HepG2 (cell line): ENCODE measurements around the gene FAM120AOS. TPM values are rescaled to one million over a fixed set of nuclear protein-coding genes. Genes with fewer than 3 reads are reported as not detected.

Experiments
- ATAC-seq: fragments of 200-7000 bp; cut with Tn5 transposase; 3 replicates; pipeline ENCODE4 v1.9.1; 2020; ENCODE audit warnings: mild to moderate bottlenecking, moderate library complexity
- BruUV-seq: library from RNA; stranded (reverse); fragments of 400-500 nt; replicated peaks from 2 replicates; lab custom pipeline; 2021; lab: Mats Ljungman, UMichigan
- CTCF ChIA-PET: fragments of 300-600 bp; formaldehyde crosslinking; extraction: SDS; loops from one replicate; lab custom pipeline; 2021; ENCODE audit warnings: low total read pairs, inconsistent platforms, low intra/inter-chr PET ratio; lab: Yijun Ruan, JAX
- POLR2A ChIA-PET: fragments of 350-600 bp; sonication (Branson Sonifier 250); formaldehyde crosslinking; loops from one replicate; lab custom pipeline; 2020; ENCODE audit warnings: antibody characterized with exemption, inconsistent platforms; lab: Yijun Ruan, JAX
- DNase-seq: peaks from one replicate; pipeline ENCODE4 v3.0.0-alpha.2; 2015; ENCODE audit warnings: low spot score
- FAIRE-seq: peaks from 3 replicates; lab custom pipeline; 2011; peaks lifted over from hg19 to GRCh38; lab: Jason Lieb, UNC
- H2AFZ ChIP-seq: one replicate; pipeline ENCODE4 v1.6.1; 2011; ENCODE audit warnings: low read length, inconsistent platforms
- H3K27ac ChIP-seq: fragments of 300-600 bp; 3 replicates; pipeline ENCODE4 v1.8.0; 2011; ENCODE audit warnings: mixed run types, mild to moderate bottlenecking, mixed read lengths, low read length, inconsistent platforms; ENCODE audit not compliant: insufficient read depth; ENCODE audit errors: extremely low read length
- H3K27me3 ChIP-seq, 2 experiments: fragments of 200-600 bp in 1 of 2; 2 replicates in 1 of 2; 3 replicates in 1 of 2; pipeline versions ENCODE4 v1.6.0 to v1.8.0; 2011; ENCODE audit warnings: low read length in 2 of 2, mild to moderate bottlenecking in 2 of 2, moderate library complexity in 2 of 2, inconsistent platforms in 1 of 2; ENCODE audit not compliant: insufficient read depth in 2 of 2, control insufficient read depth in 1 of 2
- H3K36me3 ChIP-seq, 2 experiments: fragments of 200-600 bp in 1 of 2; replicated peaks in 1 of 2; 2 replicates in 1 of 2; 3 replicates in 1 of 2; pipeline versions ENCODE4 v1.5.1 to v1.8.0; 2011; ENCODE audit warnings: low read length in 2 of 2, inconsistent platforms in 1 of 2; ENCODE audit not compliant: insufficient read depth in 2 of 2, control insufficient read depth in 1 of 2
- H3K4me1 ChIP-seq: 2 replicates; pipeline ENCODE4 v1.5.1; 2012; ENCODE audit warnings: low read length, inconsistent platforms; ENCODE audit not compliant: insufficient read depth
- H3K4me2 ChIP-seq: 2 replicates; pipeline ENCODE4 v1.6.0; 2011; ENCODE audit warnings: low read depth, low read length, inconsistent platforms
- H3K4me3 ChIP-seq, 3 experiments: fragments of 200-600 bp in 1 of 3; sonication (generic), shearing (Covaris generic) in 1 of 3; replicated peaks in 1 of 3; 2 replicates each; pipeline ENCODE4 v1.5.1; 2011 to 2016; ENCODE audit warnings: low read length in 3 of 3, inconsistent platforms in 2 of 3, low read depth in 2 of 3, mild to moderate bottlenecking in 2 of 3, control low read depth in 1 of 3, mixed read lengths in 1 of 3; ENCODE audit not compliant: insufficient read depth in 1 of 3
- H3K79me2 ChIP-seq: one replicate; pipeline ENCODE4 v1.6.1; 2011; ENCODE audit warnings: low read length, inconsistent platforms; ENCODE audit not compliant: insufficient read depth
- H3K9ac ChIP-seq: 2 replicates; pipeline ENCODE4 v1.6.0; 2011; ENCODE audit warnings: mild to moderate bottlenecking, low read depth, low read length, inconsistent platforms; ENCODE audit not compliant: insufficient read depth
- H3K9me3 ChIP-seq: 2 replicates; pipeline ENCODE4 v1.5.1; 2012; ENCODE audit warnings: mild to moderate bottlenecking, low read length
- H4K20me1 ChIP-seq: 2 replicates; pipeline ENCODE4 v1.6.0; 2011; ENCODE audit warnings: inconsistent platforms, mild to moderate bottlenecking, low read length, moderate library complexity; ENCODE audit not compliant: insufficient read depth
- RBM22 ChIP-seq: fragments of 200-400 bp; formaldehyde crosslinking; optimal IDR thresholded peaks from 2 replicates; pipeline ENCODE3; 2017; ENCODE audit warnings: mild to moderate bottlenecking, low read length, moderate library complexity
- REST ChIP-seq, 2 experiments: IDR thresholded peaks; 2 replicates each; pipeline ENCODE4 v1.6.1; 2011 to 2012; ENCODE audit warnings: low read length in 2 of 2, borderline replicate concordance in 1 of 2, low read depth in 1 of 2, mild to moderate bottlenecking in 1 of 2, moderate library complexity in 1 of 2
- WGBS: methylation state at CpG from one replicate; pipeline ENCODE4 v1.1.6; 2017; ENCODE audit warnings: low lambda C conversion rate; 5-methylcytosine and 5-hydroxymethylcytosine counted together
- in situ Hi-C: cut with HindIII; loops from 2 replicates; pipeline ENCODE4 v1.10.0; 2017; ENCODE audit warnings: low pct_unique_long_range_greater_than_20kb; ENCODE audit not compliant: extremely low pct_ligation_motif_present
- intact Hi-C: fragments of 100-400 bp; cut with micrococcal nuclease; formaldehyde crosslinking; loops from one replicate; pipeline ENCODE4 v1.10.0; 2022; ENCODE audit not compliant: unreplicated experiment
- polyA plus RNA-seq, 8 experiments: library from polyadenylated mRNA; depleted of rRNA in 3 of 8; stranded (reverse) in 7 of 8; unstranded in 1 of 8; fragments of >200 nt; fragmentation: Illumina TruSeq in 4 of 8; extraction: Trizol in 4 of 8; gene quantifications; 2 replicates each; pipeline versions ENCODE4 v1.2.1 to v1.2.3, GENCODE V29; 2011 to 2016; ENCODE audit warnings: low read depth in 4 of 8, missing spikeins in 1 of 8, mixed read lengths in 1 of 8; ENCODE audit not compliant: insufficient read depth in 1 of 8
- total RNA-seq, 5 experiments: library from RNA; depleted of rRNA; stranded (reverse); fragments of >200 nt; fragmentation: Illumina TruSeq; extraction: Trizol; gene quantifications; 2 replicates each; pipeline ENCODE4 v1.2.3, GENCODE V29; 2016; ENCODE audit warnings: low read depth in 1 of 5

FAM120AOS gene
- total and polyA plus RNA-seq, 2 of the 13 experiments (the other 11 are each of a cell fraction or from before 2014, with no cell fraction given), result 28.2 to 34.6 TPM

- 92% methylated on average over 4 of the region's 4 CpGs for WGBS
- POLR2A ChIA-PET, result no interaction called here
- no peak overlapping the region for H3K9ac ChIP-seq
These were observed 48.0 kb upstream of the FAM120AOS start for GRCh38 chr9:93501406-93501805.

More at GRCh38 chr9:93501406-93501805, 48.0 kb upstream of the FAM120AOS start:
- Histone ChIP-seq H3K79me2 (no peaks in the 10 kb centered on the region), H3K27me3 (no peaks in the 10 kb centered on the region), H3K9me3 (no peaks in the 10 kb centered on the region), H2AFZ (no peak overlapping the region), H3K4me2 (no peak overlapping the region), H3K4me1 (no peaks in the 10 kb centered on the region), H3K36me3 (peaks cover 23 to 68% of the 10 kb centered on the region in 2 experiments), H3K27ac (no peak overlapping the region), H3K4me3 (no peak overlapping the region), H4K20me1 (no peaks in the 10 kb centered on the region)
- ATAC-seq (no peak), DNase-seq (no peak), FAIRE-seq (no peak)
- BruUV-seq, result no TSS peak
- TF ChIP-seq RBM22, result peak; percentile 27
- TF ChIP-seq REST (IDR thresholded peaks at IDR 0.05; ENCODE audit: borderline replicate concordance in 1 of 2, low read depth in 1 of 2, low read length in 2 of 2), result no peak
- in situ Hi-C loops, result no loop called here
- intact Hi-C loops, result no loop called here
- CTCF ChIA-PET, result no interaction called here
